ENCODE measurements around the gene SNTG2.

The SNTG2 gene

GRCh38 chr2:1297372-1298159 is 346.9 kb downstream of the SNTG2 start:
- DNase-seq, result no peak

GRCh38 chr2:1299043-1299442 is 348.4 kb downstream of the SNTG2 start:
- no peak for DNase-seq

GRCh38 chr2:1300284-1300683 is 349.6 kb downstream of the SNTG2 start:
- no peak for DNase-seq

GRCh38 chr2:1301056-1301455 is 350.4 kb downstream of the SNTG2 start:
- no peak for DNase-seq

GRCh38 chr2:1305342-1306013 is 354.8 kb downstream of the SNTG2 start:
- DNase-seq, result no peak

GRCh38 chr2:1306014-1306686 is 355.5 kb downstream of the SNTG2 start:
- DNase-seq, result no peak

GRCh38 chr2:1306687-1307516 is 356.3 kb downstream of the SNTG2 start:
- no peak for DNase-seq

- DNase-seq, result no peak
Measured at GRCh38 chr2:1307670-1308069, 357.0 kb downstream of the SNTG2 start.

- DNase-seq, result no peak
Measured at GRCh38 chr2:1308678-1309077, 358.0 kb downstream of the SNTG2 start.

GRCh38 chr2:1309507-1309906 is 358.9 kb downstream of the SNTG2 start:
- no peak for DNase-seq

- DNase-seq, result no peak
Measured at GRCh38 chr2:1310202-1310601, 359.6 kb downstream of the SNTG2 start.

- no peak for DNase-seq
Measured at GRCh38 chr2:1310866-1311265, 360.2 kb downstream of the SNTG2 start.

- DNase-seq, result no peak
Measured at GRCh38 chr2:1313240-1313924, 362.7 kb downstream of the SNTG2 start.

- DNase-seq, result no peak
Measured at GRCh38 chr2:1314254-1314653, 363.6 kb downstream of the SNTG2 start.

- no peak for DNase-seq
Measured at GRCh38 chr2:1318366-1319009, 367.8 kb downstream of the SNTG2 start.

GRCh38 chr2:1319393-1319792 is 368.7 kb downstream of the SNTG2 start:
- no peak for DNase-seq

- DNase-seq, result no peak
Measured at GRCh38 chr2:1321321-1321720, 370.7 kb downstream of the SNTG2 start.

GRCh38 chr2:1324884-1325283 is 374.2 kb downstream of the SNTG2 start:
- no peak for DNase-seq

GRCh38 chr2:1328684-1329083 is 378.0 kb downstream of the SNTG2 start:
- DNase-seq, result no peak

- no peak for DNase-seq
Measured at GRCh38 chr2:1339388-1340140, 388.9 kb downstream of the SNTG2 start.

GRCh38 chr2:1340141-1340512 is 389.5 kb downstream of the SNTG2 start:
- no peak for DNase-seq
